Measurements from ENCODE around the gene ZNF212.
A peak's percentile ranks its signal among the peaks of the same experiment; 100 is the strongest.
"Not testable (repeated sequence)": the region's sequence is repeated elsewhere in the genome, so short reads cannot be mapped to it uniquely, and the experiment has no call there.

Gene ZNF212

DNA sequence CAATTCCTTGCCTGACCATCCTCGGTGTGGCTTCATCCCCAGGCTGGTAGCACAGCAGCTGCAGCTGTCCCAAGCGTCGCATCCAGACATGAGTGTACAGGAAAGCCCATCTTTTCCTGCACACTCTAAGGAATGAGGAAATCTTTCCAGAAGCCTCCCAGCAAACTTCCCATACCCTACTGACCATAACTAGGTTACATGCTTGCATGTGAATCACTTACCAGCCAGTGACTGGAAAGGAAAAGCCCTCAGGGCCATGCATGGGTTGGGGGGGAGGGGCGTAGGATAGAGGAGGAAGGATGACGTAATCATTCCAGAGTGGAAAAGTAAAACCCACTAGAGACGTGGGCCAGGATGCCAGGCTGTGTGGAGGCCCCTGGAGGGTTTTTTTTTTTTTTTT lies 18.9 kb upstream of the ZNF212 start:
- DNase-seq, result no peak

DNA sequence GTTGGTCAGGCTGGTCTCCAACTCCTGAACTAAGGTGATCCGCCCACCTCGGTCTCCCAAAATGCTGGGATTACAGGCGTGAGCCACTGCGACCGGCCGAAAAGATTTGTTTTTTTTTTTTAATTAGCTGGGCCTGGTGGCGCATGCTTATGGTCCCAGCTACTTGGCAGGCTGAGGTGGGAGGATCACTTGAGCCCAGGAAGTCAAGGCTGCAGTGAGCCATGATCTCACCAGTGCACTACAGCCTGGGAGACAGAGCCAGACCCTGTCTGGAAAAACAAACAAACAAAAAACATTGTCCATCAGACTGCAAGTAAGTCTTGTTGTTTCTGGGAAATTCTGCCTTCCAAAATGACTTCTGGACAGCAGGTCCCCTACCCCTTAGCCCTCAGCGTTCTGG lies 16.3 kb upstream of the ZNF212 start:
- no peak for DNase-seq

DNA sequence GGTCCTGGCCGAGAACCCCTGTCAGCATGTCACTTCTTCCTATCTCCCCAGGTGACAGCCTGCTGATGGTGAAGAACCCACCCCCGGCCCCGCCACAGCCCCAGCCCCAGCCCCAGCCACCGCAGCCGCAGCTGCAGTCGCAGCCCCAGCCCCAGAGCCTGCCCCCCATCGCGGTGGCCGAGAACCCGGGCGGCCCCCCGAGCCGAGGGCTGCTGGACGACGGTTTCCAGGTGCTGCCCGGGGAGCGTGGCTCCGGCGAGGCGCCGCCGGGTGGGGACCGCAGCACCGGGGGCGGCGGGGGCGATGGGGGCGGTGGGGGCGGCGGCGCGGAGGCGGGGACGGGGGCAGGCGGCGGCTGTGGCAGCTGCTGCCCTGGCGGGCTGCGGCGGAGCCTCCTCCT lies 15.7 kb upstream of the ZNF212 start:
- DNase-seq, result no peak

DNA sequence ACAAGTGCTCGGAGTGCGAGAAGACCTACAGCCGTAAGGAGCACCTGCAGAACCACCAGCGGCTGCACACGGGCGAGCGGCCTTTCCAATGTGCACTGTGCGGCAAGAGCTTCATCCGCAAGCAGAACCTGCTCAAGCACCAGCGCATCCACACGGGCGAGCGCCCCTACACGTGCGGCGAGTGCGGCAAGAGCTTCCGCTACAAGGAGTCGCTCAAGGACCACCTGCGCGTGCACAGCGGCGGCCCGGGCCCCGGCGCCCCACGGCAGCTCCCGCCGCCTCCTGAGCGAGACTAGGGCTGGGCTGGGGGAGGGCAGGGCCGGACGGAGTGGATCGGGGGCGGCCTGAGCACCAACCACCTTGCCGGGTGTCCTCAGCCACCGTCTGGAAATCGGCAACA lies 15.1 kb upstream of the ZNF212 start:
- no peak for DNase-seq

DNA sequence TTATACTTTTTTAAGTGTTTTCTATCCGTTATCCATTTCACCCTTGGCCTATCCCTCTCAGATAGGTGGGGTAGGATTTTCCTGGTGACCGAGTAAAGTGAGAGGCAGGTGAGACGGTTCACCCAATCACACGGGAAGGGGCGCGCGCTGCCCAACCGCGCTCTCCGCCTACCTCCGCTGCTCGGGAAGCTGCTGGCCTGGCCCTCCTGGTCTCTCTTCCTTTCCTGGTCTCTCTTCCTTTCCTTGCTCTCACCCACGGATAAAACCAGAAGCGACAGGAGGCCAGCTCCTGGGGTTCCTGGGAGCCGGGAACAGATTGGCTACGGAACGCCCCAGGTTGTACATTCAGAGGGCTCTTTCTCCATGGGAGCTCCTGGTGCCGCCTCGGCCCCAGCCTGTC lies 14.3 kb upstream of the ZNF212 start:
- no peak for DNase-seq

DNA sequence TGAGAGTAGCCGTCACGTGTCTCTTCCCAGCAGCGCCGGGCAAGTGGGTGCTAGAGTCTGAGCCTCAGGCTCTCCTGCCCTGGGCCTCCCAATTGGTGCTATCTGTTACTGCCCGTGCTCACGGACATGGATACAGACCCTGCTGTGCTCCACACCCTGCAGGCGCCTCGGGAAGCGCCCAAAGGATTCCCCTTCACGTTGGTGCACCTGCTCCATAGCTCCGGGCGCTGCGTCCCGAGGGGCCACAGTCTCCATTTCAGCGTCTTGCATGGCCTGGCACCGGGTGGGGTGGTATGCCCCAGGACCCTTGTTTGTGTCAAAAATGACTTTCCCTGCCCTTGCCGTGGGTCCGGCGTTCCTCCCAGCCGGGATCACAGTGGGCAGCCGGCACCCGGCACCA lies 13.8 kb upstream of the ZNF212 start:
- DNase-seq, result no peak

DNA sequence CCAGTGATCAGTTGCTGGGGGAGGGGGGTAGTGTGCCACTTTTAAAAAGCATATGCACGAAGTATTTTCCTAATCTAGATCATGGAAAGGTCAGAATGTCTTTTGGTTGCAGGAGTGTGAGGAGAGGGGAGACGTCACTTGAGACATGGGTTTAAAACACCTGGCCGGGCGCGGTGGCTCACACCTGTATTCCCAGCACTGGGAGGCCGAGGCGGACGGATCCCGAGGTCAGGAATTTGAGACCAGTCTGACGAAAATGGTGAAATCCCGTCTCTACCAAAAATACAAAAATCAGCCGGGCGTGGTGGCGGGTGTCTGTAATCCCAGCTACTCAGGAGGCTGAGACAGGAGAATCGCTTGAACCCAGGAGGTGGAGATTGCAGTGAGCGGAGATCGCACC lies 13.1 kb upstream of the ZNF212 start:
- DNase-seq, result not testable (repeated sequence)

DNA sequence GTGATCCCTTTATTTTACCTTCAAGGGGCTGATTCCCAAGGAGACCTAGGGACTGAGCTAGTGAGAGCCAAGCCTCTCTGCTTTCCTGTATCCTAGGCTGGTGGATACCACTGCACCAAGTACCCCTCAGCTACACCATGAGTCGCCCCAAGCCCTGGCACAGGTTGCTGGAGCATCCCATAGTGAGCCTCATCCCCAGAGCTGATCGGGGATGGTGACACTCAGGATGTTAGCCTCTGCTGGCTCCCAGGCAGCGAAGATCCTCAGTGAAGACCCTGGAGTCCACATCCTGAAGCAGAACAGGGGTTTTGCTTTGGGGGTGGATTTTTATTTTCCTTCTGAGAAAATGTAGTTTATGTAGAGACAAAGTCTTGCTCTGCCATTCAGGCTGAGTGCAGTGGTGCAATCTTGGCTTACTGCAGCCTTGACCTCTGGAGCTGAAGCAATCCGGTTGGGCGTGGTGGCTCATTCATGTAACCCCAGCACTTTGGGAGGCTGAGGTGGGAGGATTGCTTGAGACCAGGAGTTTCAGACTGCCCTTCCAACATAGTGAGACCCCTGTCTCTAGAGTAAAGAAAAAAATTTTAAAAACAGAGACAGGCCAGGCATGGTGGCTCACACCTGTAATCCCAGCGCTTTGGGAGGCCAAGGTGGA lies 12.5 kb upstream of the ZNF212 start:
- no peak for DNase-seq

DNA sequence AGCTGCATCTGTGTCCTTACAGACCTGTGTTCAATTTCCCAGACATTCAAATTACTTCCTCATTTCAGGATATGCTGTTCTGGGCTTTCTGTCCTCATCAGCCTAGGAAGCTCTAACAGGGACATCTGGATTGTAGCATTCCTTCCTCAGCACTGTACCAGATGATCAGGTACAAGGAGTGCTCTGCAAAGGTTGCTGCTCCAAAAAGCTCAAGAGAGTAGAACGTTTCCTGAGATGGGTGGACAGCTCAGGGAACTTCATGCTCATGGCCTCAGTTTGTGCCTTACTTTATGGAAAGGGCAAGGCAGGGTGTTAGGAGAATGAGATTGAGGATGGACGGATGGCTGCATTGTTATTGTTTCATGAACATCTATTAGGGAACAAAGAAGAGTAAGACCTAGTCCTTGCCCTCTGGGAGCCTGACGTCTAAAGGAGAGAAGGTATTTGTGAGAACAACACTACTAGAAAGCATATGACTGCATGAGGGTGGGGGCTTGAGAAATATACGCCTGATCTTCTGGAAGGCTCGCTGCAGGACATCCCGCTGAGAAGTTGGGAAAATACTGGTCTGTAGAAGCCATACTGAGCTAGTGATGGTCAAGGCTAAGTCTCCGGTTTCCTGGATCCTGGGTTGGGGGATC lies 10.5 kb upstream of the ZNF212 start:
- DNase-seq, result peak; percentile 16 to 27

DNA sequence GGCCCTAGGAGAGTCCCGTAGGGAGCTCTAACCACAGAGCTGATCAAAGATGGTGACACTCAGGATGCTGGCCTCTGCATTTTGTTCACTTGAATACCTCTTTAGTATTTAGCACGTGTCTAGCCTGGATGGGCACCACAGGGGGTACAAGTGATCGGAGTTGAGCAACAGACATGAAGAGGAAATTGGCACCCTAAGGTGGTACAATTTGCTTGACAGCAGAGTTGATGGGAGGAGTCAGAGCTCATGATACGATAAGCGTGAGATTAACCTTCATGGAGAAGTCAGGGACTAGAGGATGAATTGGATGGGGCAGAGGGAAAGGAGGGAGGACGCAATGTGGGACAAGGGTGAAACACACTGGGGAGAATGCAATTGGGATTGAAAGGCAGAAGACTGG lies 9.9 kb upstream of the ZNF212 start:
- DNase-seq, result no peak

DNA sequence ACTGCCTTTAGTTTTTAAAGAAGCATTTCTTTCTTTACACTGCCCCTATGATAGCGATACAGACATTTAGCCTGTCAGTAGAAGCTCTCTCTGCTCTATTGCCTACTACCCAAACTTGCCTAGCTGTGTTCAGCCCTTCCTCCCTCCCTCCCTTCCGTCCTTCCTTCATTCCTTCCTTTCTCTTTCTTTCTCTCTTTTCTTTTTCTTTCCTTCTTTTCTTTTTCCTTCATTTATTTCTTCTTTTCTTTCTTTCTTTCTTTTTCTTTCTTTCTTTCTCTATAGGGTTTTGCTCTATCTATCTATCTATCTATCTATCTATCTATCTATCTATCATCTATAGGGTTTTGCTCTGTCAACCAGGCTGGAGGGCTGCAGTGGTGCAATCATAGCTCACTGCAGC lies 7.1 kb upstream of the ZNF212 start:
- no peak for DNase-seq

DNA sequence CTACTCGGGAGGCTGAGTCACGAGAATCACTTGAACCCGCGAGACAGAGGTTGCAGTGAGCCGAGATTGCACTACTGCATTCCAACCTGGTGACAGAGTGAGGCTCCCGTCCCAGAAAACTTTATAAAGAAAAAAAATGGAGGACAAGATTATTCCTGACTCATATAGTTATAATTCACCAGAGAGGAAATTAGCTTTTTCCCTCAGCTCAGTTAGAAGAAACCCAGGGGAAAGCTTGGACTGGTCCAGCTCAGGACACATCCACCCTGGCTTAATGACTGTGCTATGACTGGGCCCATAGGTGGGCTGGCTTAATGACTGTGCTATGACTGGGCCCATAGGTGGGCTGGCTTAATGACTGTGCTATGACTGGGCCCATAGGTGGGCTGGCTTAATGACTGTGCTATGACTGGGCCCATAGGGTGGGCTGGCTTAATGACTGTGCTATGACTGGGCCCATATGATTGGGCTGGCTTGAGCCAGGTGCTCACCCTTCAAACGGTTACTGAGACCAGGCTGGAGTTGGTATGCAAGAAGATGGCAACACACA lies 5.7 kb upstream of the ZNF212 start:
- DNase-seq, result not testable (repeated sequence)

DNA sequence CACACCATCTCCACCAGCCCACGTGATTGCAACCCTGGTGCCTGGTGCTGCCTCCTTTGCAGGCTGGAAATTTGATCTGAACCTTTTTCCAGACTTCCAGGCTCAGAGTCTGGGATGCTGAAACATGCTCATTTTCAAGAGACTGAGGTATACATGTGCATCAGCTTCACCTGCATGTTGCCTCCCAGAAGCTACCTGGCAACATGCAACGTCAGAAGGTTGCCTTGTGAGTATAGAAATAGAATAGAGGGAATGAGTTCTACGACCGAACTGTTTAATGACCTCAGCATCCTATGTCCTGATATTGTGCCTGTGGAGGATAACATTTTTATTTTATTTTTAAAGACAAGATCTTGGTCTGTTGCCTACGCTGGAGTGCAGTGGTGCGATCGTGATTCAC lies 1.9 kb upstream of the ZNF212 start:
- DNase-seq, result no peak

DNA sequence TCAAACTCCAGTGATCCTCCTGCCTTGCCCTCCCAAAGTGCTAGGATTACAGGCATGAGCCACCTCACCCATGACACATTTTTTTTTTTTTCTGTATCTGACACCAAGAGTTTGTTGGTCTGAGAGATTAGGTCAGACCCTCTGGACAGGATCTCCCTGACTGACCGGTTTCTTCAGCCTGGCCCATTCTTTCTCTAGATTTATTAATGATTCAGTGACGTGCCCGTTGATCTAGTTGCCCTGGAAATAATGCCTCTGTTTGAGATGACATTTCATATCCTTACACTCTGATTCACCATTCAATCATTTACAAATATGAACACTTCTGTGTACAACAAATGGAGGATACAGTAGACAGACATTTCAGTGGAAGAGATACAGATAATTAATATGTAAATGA lies 1.4 kb upstream of the ZNF212 start:
- DNase-seq, result no peak

DNA sequence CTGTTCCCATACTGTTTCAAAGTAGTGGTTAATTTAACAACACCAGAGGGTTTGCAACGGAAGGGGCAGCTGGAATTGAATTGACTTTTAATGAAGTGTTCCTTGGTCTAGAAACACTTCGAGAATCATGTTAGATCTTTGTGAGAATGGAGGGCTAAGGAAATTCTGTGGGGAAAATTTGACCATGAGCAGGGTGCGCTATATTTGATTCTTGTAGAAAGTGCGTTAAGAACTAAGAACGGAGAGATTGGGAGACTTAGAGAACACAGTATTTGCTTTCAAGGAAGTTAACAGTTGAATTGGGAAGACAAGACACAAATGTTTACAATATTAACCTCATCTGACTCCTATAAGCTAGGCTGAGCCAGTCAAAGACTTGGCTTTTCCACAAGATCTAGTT lies 1.2 kb downstream of the ZNF212 start:
- no peak for DNase-seq

DNA sequence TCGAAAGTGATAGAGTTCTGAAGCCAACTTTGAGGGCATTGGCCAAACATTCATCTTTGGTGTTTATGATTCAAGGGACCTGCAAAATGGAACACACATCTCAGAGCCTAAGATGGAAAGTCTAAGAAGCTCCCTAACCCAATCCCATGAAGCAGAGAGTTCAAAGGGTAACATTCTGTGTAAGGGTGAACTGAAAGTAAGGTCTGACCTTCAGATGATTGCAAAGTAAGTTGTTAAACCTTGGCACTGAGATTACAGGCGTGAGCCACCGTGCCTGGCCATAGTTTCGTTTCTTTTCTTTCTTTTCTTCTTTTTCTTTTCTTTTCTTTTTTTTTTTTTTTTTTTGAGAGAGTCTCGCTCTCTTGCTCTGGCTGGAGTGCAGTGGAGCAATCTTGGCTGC lies 2.2 kb downstream of the ZNF212 start:
- no peak for DNase-seq

DNA sequence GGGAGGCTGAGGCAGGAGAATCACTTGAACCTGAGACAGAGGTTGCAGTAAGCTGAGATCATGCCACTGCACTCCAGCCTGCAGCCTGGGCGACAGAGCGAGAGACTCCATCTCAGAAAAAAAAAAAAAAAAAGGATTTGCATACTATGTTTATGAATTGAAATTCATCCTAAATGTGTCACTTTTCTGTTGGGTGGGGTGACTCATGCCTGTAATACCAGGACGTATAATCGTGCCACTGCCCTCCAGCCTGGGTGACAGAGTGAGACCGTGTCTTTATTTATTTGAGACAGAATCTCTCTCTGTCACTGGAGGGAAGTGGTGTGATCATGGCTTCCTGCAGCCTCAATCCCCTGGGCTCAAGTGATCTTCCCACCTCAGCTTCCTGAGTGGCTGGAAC lies 5.8 kb downstream of the ZNF212 start:
- DNase-seq, result no peak

DNA sequence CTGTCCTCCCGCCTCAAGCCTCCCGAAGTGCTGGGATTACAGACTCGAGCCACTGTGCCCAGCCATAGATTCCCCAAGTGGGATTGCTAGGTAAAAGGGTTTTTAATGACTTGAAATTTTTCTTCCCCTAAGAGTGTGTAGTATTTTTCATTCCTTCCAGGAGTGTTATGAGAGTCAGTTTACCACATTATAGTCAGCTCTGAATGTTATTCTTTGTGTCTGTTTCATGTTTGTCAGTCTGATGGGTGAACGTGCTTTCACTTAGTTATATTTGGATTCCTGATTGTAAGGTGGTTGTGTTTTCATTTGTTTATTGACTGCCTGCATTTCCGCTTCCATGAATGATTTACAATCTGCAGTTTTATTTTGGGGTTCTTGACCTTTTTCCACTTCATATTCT lies 6.3 kb downstream of the ZNF212 start:
- no peak for DNase-seq

DNA sequence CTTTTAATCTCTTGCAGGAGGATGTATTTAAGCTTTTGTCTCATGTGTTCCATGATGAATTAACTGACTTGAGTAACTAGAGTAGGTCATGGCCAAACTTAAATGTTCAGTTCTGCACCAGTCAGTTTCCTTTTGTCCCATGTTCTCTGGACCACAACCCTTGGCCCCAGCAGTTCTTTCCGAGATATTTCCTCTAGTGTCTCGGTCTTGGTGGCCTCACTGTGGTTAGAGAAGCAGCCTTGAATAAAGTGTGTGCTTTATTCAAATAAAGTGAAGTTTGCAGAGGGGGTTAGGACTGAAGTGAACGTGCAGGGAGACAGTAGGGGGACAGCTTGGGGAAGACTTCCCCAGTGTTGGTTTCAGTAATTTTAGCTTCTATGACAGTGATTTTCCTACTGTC lies 9.3 kb downstream of the ZNF212 start:
- peak in 1 of 2 experiments; percentile 8 for DNase-seq

DNA sequence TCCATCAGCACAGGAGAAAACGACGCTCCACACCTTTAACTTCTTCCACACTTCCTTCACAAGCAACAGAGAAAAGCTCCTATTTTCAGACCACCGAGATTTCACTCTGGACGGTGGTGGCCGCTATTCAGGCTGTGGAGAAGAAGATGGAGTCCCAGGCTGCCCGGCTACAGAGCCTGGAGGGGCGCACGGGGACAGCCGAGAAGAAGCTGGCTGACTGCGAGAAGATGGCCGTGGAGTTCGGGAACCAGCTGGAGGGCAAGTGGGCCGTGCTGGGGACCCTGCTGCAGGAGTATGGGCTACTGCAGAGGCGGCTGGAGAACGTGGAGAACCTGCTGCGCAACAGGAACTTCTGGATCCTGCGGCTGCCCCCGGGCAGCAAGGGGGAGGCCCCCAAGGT lies 10.7 kb downstream of the ZNF212 start:
- DNase-seq, result not testable (repeated sequence)

DNA sequence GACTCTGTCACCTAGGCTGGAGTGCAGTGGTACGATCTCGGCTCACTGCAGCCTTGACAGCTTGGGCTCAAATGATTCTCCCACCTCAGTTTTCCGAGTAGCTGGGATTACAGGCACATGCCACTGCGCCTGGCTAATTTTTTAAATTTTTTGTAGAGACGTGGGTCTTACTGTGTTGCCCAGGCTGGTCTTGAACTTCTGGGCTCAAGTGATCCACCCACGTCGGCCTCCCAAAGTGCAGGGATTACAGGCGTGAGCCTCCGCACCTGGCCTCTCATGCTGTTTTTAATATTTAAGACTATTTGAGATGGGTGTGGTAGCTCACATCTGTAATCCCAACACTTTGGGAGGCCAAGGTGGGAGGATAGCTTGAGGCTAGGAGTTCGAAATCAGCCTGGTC lies 12.1 kb downstream of the ZNF212 start:
- DNase-seq, result not testable (repeated sequence)

DNA sequence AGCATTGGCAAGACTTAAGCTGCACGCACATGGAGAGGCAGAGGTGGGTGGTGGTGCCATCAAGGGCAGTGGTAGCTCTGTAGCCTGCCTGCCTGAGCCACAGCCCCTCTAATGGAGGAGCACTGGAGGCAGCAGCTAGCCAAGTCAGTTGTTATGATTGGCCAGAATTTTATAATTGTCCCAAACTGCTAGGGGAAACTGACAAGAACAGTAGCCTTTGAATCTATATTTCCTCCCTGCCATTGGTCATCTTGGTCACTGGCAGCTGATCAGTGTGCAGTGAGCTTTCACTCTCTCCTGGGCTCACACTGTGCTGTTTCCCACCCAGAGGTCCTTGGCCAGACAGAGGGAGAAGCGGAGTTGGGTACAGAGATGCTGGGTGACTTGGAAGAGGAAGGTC lies 12.9 kb downstream of the ZNF212 start:
- DNase-seq, result no peak

DNA sequence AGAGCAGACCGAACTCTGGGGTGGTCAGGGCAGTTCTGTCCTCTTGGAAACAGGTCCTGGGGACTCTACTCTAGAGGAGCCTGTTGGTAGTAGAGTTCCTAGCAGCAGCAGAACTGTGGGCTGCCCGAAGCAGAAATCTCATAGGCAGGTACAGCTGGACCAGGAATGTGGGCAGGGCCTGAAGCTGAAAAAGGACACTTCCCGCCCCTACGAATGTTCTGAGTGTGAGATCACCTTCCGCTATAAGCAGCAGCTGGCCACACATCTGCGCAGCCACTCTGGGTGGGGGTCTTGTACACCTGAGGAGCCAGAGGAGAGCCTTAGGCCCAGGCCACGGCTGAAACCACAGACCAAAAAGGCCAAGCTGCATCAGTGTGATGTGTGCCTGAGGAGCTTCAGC lies 14.2 kb downstream of the ZNF212 start:
- DNase-seq, result no peak

DNA sequence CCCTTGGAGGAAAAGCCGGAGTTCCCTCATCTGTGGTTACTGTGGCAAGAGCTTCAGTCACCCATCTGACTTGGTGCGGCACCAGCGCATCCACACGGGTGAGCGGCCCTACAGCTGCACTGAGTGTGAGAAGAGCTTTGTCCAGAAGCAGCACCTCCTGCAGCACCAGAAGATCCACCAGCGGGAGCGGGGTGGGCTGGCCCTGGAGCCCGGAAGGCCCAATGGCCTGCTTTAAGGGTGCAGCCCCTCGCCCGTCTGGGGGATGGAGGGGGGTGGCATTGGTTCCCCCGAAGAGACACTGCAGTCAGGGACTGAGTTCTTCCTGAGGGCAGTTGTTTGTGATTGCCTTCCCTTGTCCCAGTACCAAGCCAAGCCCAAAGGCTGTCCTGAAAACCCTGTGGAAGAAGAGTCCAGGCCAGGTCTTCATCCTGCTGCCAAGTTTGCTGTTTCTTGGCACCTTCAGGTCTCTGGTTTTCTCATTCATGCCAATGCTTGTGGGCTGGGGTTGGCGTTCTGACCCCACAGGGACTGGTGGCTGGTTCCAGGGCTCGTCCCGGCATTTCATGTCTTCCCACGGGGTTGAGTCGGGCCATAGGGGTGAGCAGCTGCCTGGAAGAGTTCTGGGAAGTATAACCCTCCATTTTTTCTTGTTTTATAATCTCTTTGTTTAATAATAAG lies 14.9 kb downstream of the ZNF212 start:
- no peak for DNase-seq
